H1 (cell line): ENCODE data around the gene SEC22C.

Source experiments
- CEBPB ChIP-seq: IDR thresholded peaks from 2 replicates; pipeline ENCODE4 v1.6.1; 2012; ENCODE audit warnings: low read depth, low read length
- CHD2 ChIP-seq: IDR thresholded peaks from 2 replicates; pipeline ENCODE4 v1.6.1; 2012; ENCODE audit warnings: low read length, improper control_type of control experiment
- CTCF ChIP-seq, 3 experiments: IDR thresholded peaks; 1 replicate in 2 of 3; 2 replicates in 1 of 3; pipeline versions ENCODE4 v1.5.1 to v1.6.1; 2011; ENCODE audit warnings: low read length in 3 of 3, mild to moderate bottlenecking in 3 of 3, inconsistent platforms in 2 of 3, low read depth in 1 of 3, moderate library complexity in 1 of 3; ENCODE audit not compliant: insufficient read depth in 1 of 3; ENCODE audit errors: control extremely low read depth in 1 of 3
- EP300 ChIP-seq, 2 experiments: IDR thresholded peaks; 1 replicate in 1 of 2; 2 replicates in 1 of 2; pipeline ENCODE4 v1.6.1; 2011 to 2012; ENCODE audit warnings: low read depth in 2 of 2, low read length in 2 of 2, mild to moderate bottlenecking in 2 of 2, borderline replicate concordance in 1 of 2, inconsistent platforms in 1 of 2, moderate library complexity in 1 of 2
- EZH2 ChIP-seq: fragments of 200-600 bp; sonication (generic); IDR thresholded peaks from 2 replicates; pipeline ENCODE4 v1.7.1; 2012; ENCODE audit warnings: low read depth, mild to moderate bottlenecking, moderate library complexity, low read length, inconsistent platforms; ENCODE audit not compliant: severe bottlenecking
- HDAC2 ChIP-seq, 2 experiments: fragments of 300-600 bp in 1 of 2; sonication (generic) in 1 of 2; IDR thresholded peaks; 2 replicates each; pipeline ENCODE4 v1.6.1; 2011 to 2012; ENCODE audit warnings: low read depth in 2 of 2, low read length in 2 of 2, mild to moderate bottlenecking in 2 of 2, moderate library complexity in 2 of 2, borderline replicate concordance in 1 of 2, inconsistent platforms in 1 of 2
- NRF1 ChIP-seq: IDR thresholded peaks from 2 replicates; pipeline ENCODE4 v1.6.1; 2011; ENCODE audit warnings: mild to moderate bottlenecking, low read depth, low read length, improper control_type of control experiment
- POLR2A ChIP-seq, 2 experiments: IDR thresholded peaks; 1 replicate in 1 of 2; 2 replicates in 1 of 2; pipeline ENCODE4 v1.6.1; 2011; ENCODE audit warnings: low read depth in 2 of 2, low read length in 2 of 2, mild to moderate bottlenecking in 2 of 2; ENCODE audit errors: control extremely low read depth in 1 of 2
- POLR2AphosphoS5 ChIP-seq: IDR thresholded peaks from 2 replicates; pipeline ENCODE4 v1.6.1; 2011; ENCODE audit warnings: low read depth, low read length
- RFX5 ChIP-seq: IDR thresholded peaks from 2 replicates; pipeline ENCODE4 v1.6.1; 2011; ENCODE audit warnings: low read depth, low read length, improper control_type of control experiment, borderline replicate concordance
- RXRA ChIP-seq: IDR thresholded peaks from 2 replicates; pipeline ENCODE4 v1.6.1; 2011; ENCODE audit warnings: low read depth, mild to moderate bottlenecking, low read length, moderate library complexity; ENCODE audit not compliant: insufficient read depth
- USF2 ChIP-seq: IDR thresholded peaks from 2 replicates; pipeline ENCODE4 v1.6.1; 2011; ENCODE audit warnings: low read length, improper control_type of control experiment

- no peak for TF ChIP-seq CTCF (IDR thresholded peaks at IDR 0.05; ENCODE audit: control extremely low read depth in 1 of 3, insufficient read depth in 1 of 3, low read depth in 1 of 3, low read length in 3 of 3)
- no peak for TF ChIP-seq NRF1
- TF ChIP-seq EP300 (IDR thresholded peaks at IDR 0.05; ENCODE audit: borderline replicate concordance in 1 of 2, low read depth in 2 of 2, low read length in 2 of 2) = no peak
- TF ChIP-seq POLR2AphosphoS5 = no peak
- no peak for TF ChIP-seq CHD2
- no peak for TF ChIP-seq POLR2A (IDR thresholded peaks at IDR 0.05; ENCODE audit: control extremely low read depth in 1 of 2, low read depth in 2 of 2, low read length in 2 of 2)
- TF ChIP-seq USF2 = no peak
- no peak for TF ChIP-seq RFX5
- no peak for TF ChIP-seq EZH2
- no peak for TF ChIP-seq HDAC2 (IDR thresholded peaks at IDR 0.05; ENCODE audit: borderline replicate concordance in 1 of 2, low read depth in 2 of 2, low read length in 2 of 2)
- no peak for TF ChIP-seq RXRA
- no peak for TF ChIP-seq CEBPB
Measured at GRCh38 chr3:42504334-42505127, 77.2 kb downstream of the SEC22C start.
